GM19025 (cell line): ENCODE data around the gene C9.
"Not testable (repeated sequence)": the region's sequence is repeated elsewhere in the genome, so short reads cannot be mapped to it uniquely, and the experiment has no call there.

Source experiments
- ATAC-seq: cut with Tn5 transposase; IDR thresholded peaks from one replicate; pipeline ENCODE4 v1.9.1; 2021; ENCODE audit warnings: mild to moderate bottlenecking, low read depth, moderate library complexity; ENCODE audit not compliant: unreplicated experiment

The C9 gene

GRCh38 chr5:39270225-39270848, 94.0 kb downstream of the C9 start:
- peak; percentile 69 for ATAC-seq

- ATAC-seq, result no peak
Measured at GRCh38 chr5:39267186-39267585, 97.1 kb downstream of the C9 start.

GRCh38 chr5:39266442-39266841, 97.9 kb downstream of the C9 start:
- ATAC-seq, result no peak

GRCh38 chr5:39264528-39264927, 99.8 kb downstream of the C9 start:
- peak; percentile 94 for ATAC-seq

- no peak for ATAC-seq
Measured at GRCh38 chr5:39262981-39263380, 101.3 kb downstream of the C9 start.

- ATAC-seq, result no peak
Measured at GRCh38 chr5:39260095-39260494, 104.2 kb downstream of the C9 start.

- ATAC-seq, result no peak
Measured at GRCh38 chr5:39257554-39257953, 106.7 kb downstream of the C9 start.

- peak; percentile 86 for ATAC-seq
Measured at GRCh38 chr5:39256477-39257235, 107.6 kb downstream of the C9 start.

- ATAC-seq, result no peak
Measured at GRCh38 chr5:39255406-39255805, 108.9 kb downstream of the C9 start.

GRCh38 chr5:39254671-39255070, 109.6 kb downstream of the C9 start:
- ATAC-seq, result no peak

- no peak for ATAC-seq
Measured at GRCh38 chr5:39253196-39253595, 111.1 kb downstream of the C9 start.

- no peak for ATAC-seq
Measured at GRCh38 chr5:39249564-39250274, 114.6 kb downstream of the C9 start.

GRCh38 chr5:39249069-39249468, 115.2 kb downstream of the C9 start:
- ATAC-seq, result no peak

GRCh38 chr5:39240750-39241149, 123.5 kb downstream of the C9 start:
- ATAC-seq, result no peak

- no peak for ATAC-seq
Measured at GRCh38 chr5:39238366-39239105, 125.8 kb downstream of the C9 start.

GRCh38 chr5:39236718-39237117, 127.6 kb downstream of the C9 start:
- no peak for ATAC-seq

GRCh38 chr5:39235648-39236047, 128.6 kb downstream of the C9 start:
- no peak for ATAC-seq

- ATAC-seq, result not testable (repeated sequence)
Measured at GRCh38 chr5:39234494-39234893, 129.8 kb downstream of the C9 start.
